ENCODE measurements around the gene KRT33A. TPM values are rescaled to one million over a fixed set of nuclear protein-coding genes. Genes with fewer than 3 reads are reported as not detected.

KRT33A gene
- total and polyA plus RNA-seq, 2 of the 8 experiments (the other 6 are each of a cell fraction or from before 2014, with no cell fraction given): not detected

DNA sequence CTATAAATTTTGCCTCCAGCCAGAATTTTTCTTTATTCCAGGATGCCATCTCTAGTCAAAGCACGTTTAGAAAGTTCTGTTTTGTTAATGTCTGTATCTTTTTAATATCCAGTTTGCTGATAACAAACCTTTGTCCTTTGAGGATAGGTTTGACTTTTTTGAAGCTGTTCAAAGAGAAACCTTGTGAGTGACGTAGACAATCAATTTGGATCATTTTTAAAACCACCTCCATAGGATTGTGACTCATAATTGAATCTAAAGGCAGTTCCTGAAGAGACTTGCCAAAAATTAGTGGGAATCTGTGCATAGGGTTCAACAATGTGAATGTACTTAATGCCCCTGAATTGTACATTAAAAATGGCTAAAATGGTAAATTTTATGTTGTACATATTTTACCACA is 40.9 kb upstream of the KRT33A start:
- WGBS, 2 experiments (ENCODE audit: extremely low coverage in 1 of 2, insufficient coverage in 1 of 2, insufficient read length in 1 of 2, insufficient replicate concordance in 2 of 2, low coverage in 1 of 2, low lambda C conversion rate in 2 of 2, missing lambda C conversion rate in 1 of 2): 87% methylated on average over 2 of the region's 2 CpGs; no CpG with 5 or more reads in 1 of the 2 experiments
- H2BK15ac ChIP-seq (ENCODE audit: low read length): no peak overlapping the region
- no peak overlapping the region for H2AK5ac ChIP-seq (ENCODE audit: low read depth, low read length)
- FAIRE-seq: no peak
- no peaks in the 10 kb centered on the region for H4K20me1 ChIP-seq (replicated peaks in 1 of 2; ENCODE audit: control insufficient read depth in 1 of 2, insufficient read depth in 2 of 2, low read length in 2 of 2)
- H3K9me3 ChIP-seq (ENCODE audit: insufficient read depth in 2 of 2, low read depth in 1 of 2, low read length in 1 of 2): no peaks in the 10 kb centered on the region; a peak in 1 of 4 replicates
- no peak overlapping the region for H2BK5ac ChIP-seq (ENCODE audit: low read depth, low read length)
- TF ChIP-seq POLR2A (IDR thresholded peaks at IDR 0.05; ENCODE audit: control extremely low read depth in 1 of 2, low read depth in 2 of 2, low read length in 2 of 2): no peak
- TF ChIP-seq GTF2F1 (IDR thresholded peaks at IDR 0.05; ENCODE audit: borderline replicate concordance, low read depth, low read length): no peak
- H3K79me2 ChIP-seq (ENCODE audit: control insufficient read depth in 1 of 2, insufficient read depth in 2 of 2, low read length in 2 of 2): no peaks in the 10 kb centered on the region
- no peak for DNase-seq (ENCODE audit: low read depth in 1 of 2, low spot score in 2 of 2)
- H3K23me2 ChIP-seq (ENCODE audit: low read depth, low read length): no peaks in the 10 kb centered on the region
- no peak overlapping the region for H3K27ac ChIP-seq (ENCODE audit: low read depth, low read length)
- no peak overlapping the region for H2BK12ac ChIP-seq (ENCODE audit: low read depth, low read length)
- H3K4ac ChIP-seq (replicated peaks; ENCODE audit: insufficient read length, low read depth, low read length): no peak overlapping the region
- no peaks in the 10 kb centered on the region for H3K4me1 ChIP-seq (replicated peaks in 1 of 4; ENCODE audit: control insufficient read depth in 3 of 4, insufficient read depth in 4 of 4, low read length in 3 of 4)
- H3K23ac ChIP-seq (ENCODE audit: insufficient read length): no peak overlapping the region
- H3K36me3 ChIP-seq (ENCODE audit: control insufficient read depth in 2 of 4, insufficient read depth in 4 of 4, low read length in 3 of 4): no peaks in the 10 kb centered on the region
- H3K27me3 ChIP-seq (replicated peaks in 1 of 4; ENCODE audit: control insufficient read depth in 3 of 4, extremely low read depth in 1 of 4, insufficient read depth in 3 of 4, low read length in 3 of 4): no peaks in the 10 kb centered on the region
- H3K9ac ChIP-seq (replicated peaks in 1 of 4; ENCODE audit: extremely low read depth in 1 of 4, low read depth in 3 of 4, low read length in 3 of 4): no peak overlapping the region
- H4K8ac ChIP-seq (ENCODE audit: extremely low read depth, insufficient read depth, low read length): no peak overlapping the region
- H2BK20ac ChIP-seq (ENCODE audit: low read length): no peak overlapping the region
- no peak overlapping the region for H3K4me3 ChIP-seq (ENCODE audit: extremely low read depth in 1 of 4, insufficient read depth in 2 of 4, low read depth in 3 of 4, low read length in 4 of 4)
- no peak overlapping the region for H3K4me2 ChIP-seq (ENCODE audit: insufficient read depth in 1 of 2, low read depth in 2 of 2, low read length in 2 of 2)
- no peak overlapping the region for H3K14ac ChIP-seq (ENCODE audit: insufficient read length)
- no peak overlapping the region for H4K5ac ChIP-seq (ENCODE audit: insufficient read length, low read depth, low read length)
- no peak overlapping the region for H4K91ac ChIP-seq (replicated peaks; ENCODE audit: insufficient read length, low read length)
- no peak overlapping the region for H3K18ac ChIP-seq (ENCODE audit: extremely low read depth, low read length)
- H2AFZ ChIP-seq (ENCODE audit: low read length): no peak overlapping the region
- no peak overlapping the region for H2BK120ac ChIP-seq (replicated peaks; ENCODE audit: low read depth, low read length)
- no peak overlapping the region for H3K56ac ChIP-seq (replicated peaks; ENCODE audit: insufficient read length, low read depth, low read length)
- H3K79me1 ChIP-seq (ENCODE audit: low read depth, low read length): no peaks in the 10 kb centered on the region
- CTCF ChIA-PET (ENCODE audit: partially characterized antibody): interaction anchor here (0.6 to 2.3 kb wide), 6 partner anchors 17 to 664 kb away, joined by 3 to 8 read pairs (median 5); no protein-coding TSS in a partner anchor
- POLR2A ChIA-PET (ENCODE audit: partially characterized antibody): no interaction called here

Data from H1 (cell line).